ENCODE results near the gene PFAS.

- TF ChIP-seq EZH2 (IDR thresholded peaks at IDR 0.05) (no peak), POLR2AphosphoS5 (IDR thresholded peaks at IDR 0.05; ENCODE audit: borderline replicate concordance, low read depth, low read length) (no peak), FOXP2 (optimal IDR thresholded peaks at IDR 0.05; ENCODE audit: control extremely low read depth, extremely low read length, insufficient read depth) (no peak)
Measured at GRCh38 chr17:8225813-8226535, 23.1 kb upstream of the PFAS start.

Data from SK-N-MC (cell line).